Measurements from ENCODE around the gene MXRA7.
"Not testable (repeated sequence)": the region's sequence is repeated elsewhere in the genome, so short reads cannot be mapped to it uniquely, and the experiment has no call there.

Gene MXRA7

GRCh38 chr17:76751416-76751993 is 40.7 kb upstream of the MXRA7 start:
- H3K4me3 ChIP-seq (ENCODE audit: low read depth, low read length), result no peak overlapping the region
- TF ChIP-seq CTCF (IDR thresholded peaks at IDR 0.05; ENCODE audit: control insufficient read depth, extremely low read depth, insufficient read depth), result no peak
- DNase-seq (ENCODE audit: low read depth), result no peak

GRCh38 chr17:76748657-76749056 is 37.9 kb upstream of the MXRA7 start:
- DNase-seq (ENCODE audit: low read depth), result no peak
- no peak overlapping the region for H3K4me3 ChIP-seq (ENCODE audit: low read depth, low read length)
- no peak for TF ChIP-seq CTCF (IDR thresholded peaks at IDR 0.05; ENCODE audit: control insufficient read depth, extremely low read depth, insufficient read depth)

- no peak for TF ChIP-seq CTCF (IDR thresholded peaks at IDR 0.05; ENCODE audit: control insufficient read depth, extremely low read depth, insufficient read depth)
- no peak overlapping the region for H3K4me3 ChIP-seq (ENCODE audit: low read depth, low read length)
- DNase-seq (ENCODE audit: low read depth), result no peak
Observed at GRCh38 chr17:76747716-76748363, 37.1 kb upstream of the MXRA7 start.

GRCh38 chr17:76745785-76746184 is 35.0 kb upstream of the MXRA7 start:
- DNase-seq (ENCODE audit: low read depth); H3K4me3 ChIP-seq (ENCODE audit: low read depth, low read length): not testable (repeated sequence)

- TF ChIP-seq CTCF (IDR thresholded peaks at IDR 0.05; ENCODE audit: control insufficient read depth, extremely low read depth, insufficient read depth), result no peak
- no peak for DNase-seq (ENCODE audit: low read depth)
- H3K4me3 ChIP-seq (ENCODE audit: low read depth, low read length), result no peak overlapping the region
Observed at GRCh38 chr17:76744747-76745146, 34.0 kb upstream of the MXRA7 start.

- H3K4me3 ChIP-seq (ENCODE audit: low read depth, low read length), result no peak overlapping the region
- DNase-seq (ENCODE audit: low read depth), result no peak
- no peak for TF ChIP-seq CTCF (IDR thresholded peaks at IDR 0.05; ENCODE audit: control insufficient read depth, extremely low read depth, insufficient read depth)
Observed at GRCh38 chr17:76742958-76743357, 32.2 kb upstream of the MXRA7 start.

GRCh38 chr17:76740329-76741118 is 29.8 kb upstream of the MXRA7 start:
- no peak for TF ChIP-seq CTCF (IDR thresholded peaks at IDR 0.05; ENCODE audit: control insufficient read depth, extremely low read depth, insufficient read depth)
- H3K4me3 ChIP-seq (ENCODE audit: low read depth, low read length), result no peak overlapping the region
- no peak for DNase-seq (ENCODE audit: low read depth)

GRCh38 chr17:76739568-76740115 is 28.9 kb upstream of the MXRA7 start:
- not testable (repeated sequence) for H3K4me3 ChIP-seq (ENCODE audit: low read depth, low read length); DNase-seq (ENCODE audit: low read depth)

All from LNCaP clone FGC (cell line).